ENCODE data around the gene PUM1.

DNA sequence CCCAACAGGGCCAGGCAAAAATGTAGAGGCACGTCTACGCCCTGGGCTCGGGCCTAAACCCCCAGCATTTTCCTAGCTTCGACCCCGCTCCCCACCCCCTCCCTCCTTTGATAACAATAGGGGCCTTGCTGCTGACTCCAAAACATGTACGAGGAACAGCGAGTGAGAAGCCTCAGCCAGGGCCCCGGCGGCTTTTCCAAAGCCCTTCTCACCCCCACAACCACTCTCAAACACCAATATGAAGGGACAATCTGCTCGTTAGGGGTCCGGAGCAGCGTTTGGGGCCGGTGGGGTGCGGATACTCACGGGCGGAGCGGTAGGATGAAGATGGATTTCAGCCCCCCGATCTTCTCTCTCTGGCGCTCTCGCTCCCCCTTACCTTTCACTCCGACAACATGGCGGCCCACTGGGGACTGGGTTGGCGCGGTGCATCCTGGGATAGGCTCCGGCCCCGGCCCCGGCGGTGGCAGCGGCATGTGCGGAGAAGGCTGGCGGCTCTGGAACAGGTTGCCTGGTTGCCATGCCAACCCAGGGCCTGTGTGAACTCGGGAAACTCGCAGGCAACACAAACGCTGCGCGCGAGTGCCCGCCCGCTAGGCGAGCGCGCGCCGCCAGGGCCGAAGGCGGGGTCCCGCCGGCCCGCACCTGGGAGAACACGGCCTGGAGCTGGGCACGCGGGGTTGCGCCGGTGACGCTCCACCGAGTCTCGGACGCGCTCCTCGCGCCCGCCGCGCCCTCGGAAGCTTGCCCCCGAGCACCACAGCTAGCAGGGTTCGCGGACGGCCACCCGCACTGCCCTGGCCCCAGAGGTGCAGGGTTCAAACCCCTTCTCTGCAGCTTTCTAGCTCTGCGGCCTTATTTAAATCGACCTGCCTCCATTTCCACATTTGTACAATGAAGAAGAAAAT lies at the start of gene PUM1:
- TF ChIP-seq, protein P1, sequence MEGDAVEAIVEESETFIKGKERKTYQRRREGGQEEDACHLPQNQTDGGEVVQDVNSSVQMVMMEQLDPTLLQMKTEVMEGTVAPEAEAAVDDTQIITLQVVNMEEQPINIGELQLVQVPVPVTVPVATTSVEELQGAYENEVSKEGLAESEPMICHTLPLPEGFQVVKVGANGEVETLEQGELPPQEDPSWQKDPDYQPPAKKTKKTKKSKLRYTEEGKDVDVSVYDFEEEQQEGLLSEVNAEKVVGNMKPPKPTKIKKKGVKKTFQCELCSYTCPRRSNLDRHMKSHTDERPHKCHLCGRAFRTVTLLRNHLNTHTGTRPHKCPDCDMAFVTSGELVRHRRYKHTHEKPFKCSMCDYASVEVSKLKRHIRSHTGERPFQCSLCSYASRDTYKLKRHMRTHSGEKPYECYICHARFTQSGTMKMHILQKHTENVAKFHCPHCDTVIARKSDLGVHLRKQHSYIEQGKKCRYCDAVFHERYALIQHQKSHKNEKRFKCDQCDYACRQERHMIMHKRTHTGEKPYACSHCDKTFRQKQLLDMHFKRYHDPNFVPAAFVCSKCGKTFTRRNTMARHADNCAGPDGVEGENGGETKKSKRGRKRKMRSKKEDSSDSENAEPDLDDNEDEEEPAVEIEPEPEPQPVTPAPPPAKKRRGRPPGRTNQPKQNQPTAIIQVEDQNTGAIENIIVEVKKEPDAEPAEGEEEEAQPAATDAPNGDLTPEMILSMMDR (IDR thresholded peaks at IDR 0.05), result peak in 2 of 3 donors; percentile 21 to 42
- peak; percentile 78 for TF ChIP-seq POLR2A (IDR thresholded peaks at IDR 0.05)
